GM19452 (cell line): Measurements from ENCODE around the gene SLC6A11.

Experiments
- ATAC-seq: cut with Tn5 transposase; IDR thresholded peaks from one replicate; pipeline ENCODE4 v1.9.1; 2021; ENCODE audit not compliant: unreplicated experiment

The SLC6A11 gene

GRCh38 chr3:10883478-10884234, 67.6 kb downstream of the SLC6A11 start:
- no peak for ATAC-seq

- ATAC-seq: no peak
These were observed 71.0 kb downstream of the SLC6A11 start for GRCh38 chr3:10887015-10887414.

GRCh38 chr3:10888518-10889090, 72.6 kb downstream of the SLC6A11 start:
- no peak for ATAC-seq

GRCh38 chr3:10889206-10889960, 73.4 kb downstream of the SLC6A11 start:
- no peak for ATAC-seq

GRCh38 chr3:10890665-10891064, 74.6 kb downstream of the SLC6A11 start:
- no peak for ATAC-seq

- ATAC-seq: no peak
These were observed 76.6 kb downstream of the SLC6A11 start for GRCh38 chr3:10892622-10893021.

- ATAC-seq: no peak
These were observed 85.4 kb downstream of the SLC6A11 start for GRCh38 chr3:10901296-10901945.

GRCh38 chr3:10907262-10907661, 91.2 kb downstream of the SLC6A11 start:
- no peak for ATAC-seq

- ATAC-seq: no peak
These were observed 94.3 kb downstream of the SLC6A11 start for GRCh38 chr3:10910367-10910766.

- ATAC-seq: no peak
These were observed 95.4 kb downstream of the SLC6A11 start for GRCh38 chr3:10911350-10912002.

- no peak for ATAC-seq
These were observed 96.8 kb downstream of the SLC6A11 start for GRCh38 chr3:10912786-10913185.

- no peak for ATAC-seq
These were observed 99.3 kb downstream of the SLC6A11 start for GRCh38 chr3:10915376-10915775.

GRCh38 chr3:10917176-10917575, 101.1 kb downstream of the SLC6A11 start:
- ATAC-seq: no peak

- ATAC-seq: no peak
These were observed 102.0 kb downstream of the SLC6A11 start for GRCh38 chr3:10918011-10918410.

- ATAC-seq: no peak
These were observed 103.6 kb downstream of the SLC6A11 start for GRCh38 chr3:10919636-10920035.

- ATAC-seq: no peak
These were observed 109.6 kb downstream of the SLC6A11 start for GRCh38 chr3:10925436-10926255.

GRCh38 chr3:10926256-10926810, 110.3 kb downstream of the SLC6A11 start:
- ATAC-seq: no peak

GRCh38 chr3:10926811-10927521, 110.9 kb downstream of the SLC6A11 start:
- ATAC-seq: no peak

- ATAC-seq: no peak
These were observed 111.5 kb downstream of the SLC6A11 start for GRCh38 chr3:10927551-10927950.
